DOHH2 (cell line): ENCODE data around the gene CHPT1.

ENCODE experiments used
- H3F3A ChIP-seq: fragments of 200-600 bp; sonication (generic), shearing (Covaris generic); 2 replicates; pipeline ENCODE4 v1.6.0; 2016; ENCODE audit warnings: antibody characterized with exemption, mild to moderate bottlenecking; ENCODE audit not compliant: control insufficient read depth, insufficient read depth
- H3K27ac ChIP-seq: fragments of 200-600 bp; sonication (generic); 2 replicates; pipeline ENCODE4 v1.5.1; 2014; ENCODE audit warnings: low read depth, mild to moderate bottlenecking, low read length, moderate library complexity
- H3K27me3 ChIP-seq: fragments of 200-600 bp; sonication (generic); 2 replicates; pipeline ENCODE4 v1.6.1; 2014; ENCODE audit warnings: mild to moderate bottlenecking, low read length, mixed read lengths; ENCODE audit not compliant: control insufficient read depth
- H3K36me3 ChIP-seq: fragments of 200-600 bp; sonication (generic); 2 replicates; pipeline ENCODE4 v1.6.1; 2014; ENCODE audit warnings: mild to moderate bottlenecking, low read length, moderate library complexity, mixed read lengths; ENCODE audit not compliant: control insufficient read depth
- H3K4me1 ChIP-seq: fragments of 200-600 bp; sonication (generic); 2 replicates; pipeline ENCODE4 v1.6.1; 2014; ENCODE audit warnings: mild to moderate bottlenecking, low read length, mixed read lengths; ENCODE audit not compliant: control insufficient read depth
- H3K4me2 ChIP-seq: fragments of 200-600 bp; sonication (generic); 2 replicates; pipeline ENCODE4 v1.6.0; 2014; ENCODE audit warnings: mild to moderate bottlenecking, low read length, moderate library complexity
- H3K4me3 ChIP-seq: fragments of 200-600 bp; sonication (generic); 2 replicates; pipeline ENCODE4 v1.5.1; 2014; ENCODE audit warnings: mild to moderate bottlenecking, low read length, mixed read lengths
- H3K79me2 ChIP-seq: fragments of 200-600 bp; sonication (generic); 2 replicates; pipeline ENCODE4 v1.6.1; 2014; ENCODE audit warnings: mild to moderate bottlenecking, low read length, mixed read lengths; ENCODE audit not compliant: control insufficient read depth
- H3K9me2 ChIP-seq: fragments of 200-600 bp; sonication (generic); replicated peaks from 2 replicates; pipeline ENCODE4 v1.6.1; 2014; ENCODE audit warnings: mild to moderate bottlenecking, low read length, mixed read lengths; ENCODE audit not compliant: control insufficient read depth
- H3K9me3 ChIP-seq: fragments of 200-600 bp; sonication (generic); 2 replicates; pipeline ENCODE4 v1.6.1; 2014; ENCODE audit warnings: antibody characterized with exemption, low read length, mixed read lengths; ENCODE audit not compliant: control insufficient read depth, insufficient read depth
- H4K20me1 ChIP-seq: fragments of 200-600 bp; sonication (generic); 2 replicates; pipeline ENCODE4 v1.6.0; 2014; ENCODE audit warnings: low read depth, mild to moderate bottlenecking, antibody characterized with exemption, low read length, moderate library complexity; ENCODE audit not compliant: control insufficient read depth, insufficient read depth
- EZH2phosphoT487 ChIP-seq: fragments of 200-600 bp; sonication (generic); IDR thresholded peaks from 2 replicates; pipeline ENCODE4 v1.6.1; 2017; ENCODE audit warnings: borderline replicate concordance, mild to moderate bottlenecking, antibody characterized with exemption, low read length, moderate library complexity, mixed read lengths
- TF ChIP-seq, protein P1 (sequence below): fragments of 200-600 bp; sonication (generic); IDR thresholded peaks from one replicate; pipeline ENCODE4 v1.5.1; 2014; ENCODE audit warnings: antibody characterized with exemption, mild to moderate bottlenecking, low read depth, low read length; ENCODE audit not compliant: poor library complexity, severe bottlenecking

Gene CHPT1

DNA sequence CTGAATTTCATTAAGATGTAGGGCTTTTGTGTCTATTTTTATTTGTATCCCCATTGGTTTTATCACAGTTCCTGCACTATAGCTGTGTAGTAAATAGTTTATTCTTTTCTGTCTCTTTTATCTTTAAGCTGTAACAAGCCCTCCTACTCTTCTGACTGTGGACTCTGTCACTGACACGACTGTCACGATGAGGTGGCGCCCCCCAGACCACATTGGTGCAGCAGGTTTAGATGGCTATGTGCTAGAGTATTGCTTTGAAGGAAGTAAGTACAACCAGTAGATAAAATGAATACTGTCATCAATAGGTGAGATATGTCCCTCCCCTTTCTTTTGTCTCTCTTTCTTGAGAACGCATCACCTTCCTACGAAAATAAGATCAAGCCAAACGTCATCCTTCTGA lies 34.1 kb upstream of the CHPT1 start:
- Histone ChIP-seq H3K27ac (no peak overlapping the region), H3K9me2 (no peaks in the 10 kb centered on the region), H3K4me3 (no peak overlapping the region), H4K20me1 (no peaks in the 10 kb centered on the region), H3K27me3 (no peaks in the 10 kb centered on the region), H3K4me2 (no peak overlapping the region), H3K9me3 (no peaks in the 10 kb centered on the region), H3F3A (no peaks in the 10 kb centered on the region), H3K36me3 (no peaks in the 10 kb centered on the region), H3K4me1 (no peaks in the 10 kb centered on the region), H3K79me2 (no peaks in the 10 kb centered on the region)
- TF ChIP-seq, protein P1, sequence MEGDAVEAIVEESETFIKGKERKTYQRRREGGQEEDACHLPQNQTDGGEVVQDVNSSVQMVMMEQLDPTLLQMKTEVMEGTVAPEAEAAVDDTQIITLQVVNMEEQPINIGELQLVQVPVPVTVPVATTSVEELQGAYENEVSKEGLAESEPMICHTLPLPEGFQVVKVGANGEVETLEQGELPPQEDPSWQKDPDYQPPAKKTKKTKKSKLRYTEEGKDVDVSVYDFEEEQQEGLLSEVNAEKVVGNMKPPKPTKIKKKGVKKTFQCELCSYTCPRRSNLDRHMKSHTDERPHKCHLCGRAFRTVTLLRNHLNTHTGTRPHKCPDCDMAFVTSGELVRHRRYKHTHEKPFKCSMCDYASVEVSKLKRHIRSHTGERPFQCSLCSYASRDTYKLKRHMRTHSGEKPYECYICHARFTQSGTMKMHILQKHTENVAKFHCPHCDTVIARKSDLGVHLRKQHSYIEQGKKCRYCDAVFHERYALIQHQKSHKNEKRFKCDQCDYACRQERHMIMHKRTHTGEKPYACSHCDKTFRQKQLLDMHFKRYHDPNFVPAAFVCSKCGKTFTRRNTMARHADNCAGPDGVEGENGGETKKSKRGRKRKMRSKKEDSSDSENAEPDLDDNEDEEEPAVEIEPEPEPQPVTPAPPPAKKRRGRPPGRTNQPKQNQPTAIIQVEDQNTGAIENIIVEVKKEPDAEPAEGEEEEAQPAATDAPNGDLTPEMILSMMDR, result no peak
- TF ChIP-seq EZH2phosphoT487, result no peak

DNA sequence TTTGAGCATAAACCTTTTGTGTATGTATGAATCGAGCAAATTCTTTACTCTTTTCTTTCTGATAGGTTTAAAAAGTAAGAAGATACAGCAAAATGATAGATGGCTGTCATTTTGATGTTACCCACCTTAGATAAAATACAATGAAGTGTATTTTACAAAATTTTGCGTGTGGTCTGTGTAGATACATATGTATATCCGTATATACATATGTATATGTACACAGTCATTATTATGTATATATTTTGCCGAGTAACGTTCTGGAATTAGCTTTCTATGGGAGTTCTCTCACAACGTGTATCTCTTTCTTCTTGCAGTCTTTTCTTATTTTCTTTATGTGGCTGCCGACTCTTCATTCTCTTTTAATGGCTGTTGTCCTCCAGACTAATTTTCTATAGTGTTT lies 32.4 kb upstream of the CHPT1 start:
- TF ChIP-seq EZH2phosphoT487, result no peak
- TF ChIP-seq, protein P1, result no peak
- Histone ChIP-seq H3F3A (no peaks in the 10 kb centered on the region), H3K4me1 (peaks cover 2% of the 10 kb centered on the region), H3K79me2 (no peaks in the 10 kb centered on the region), H4K20me1 (no peaks in the 10 kb centered on the region), H3K27ac (no peak overlapping the region), H3K4me2 (no peak overlapping the region), H3K9me2 (no peaks in the 10 kb centered on the region), H3K4me3 (no peak overlapping the region), H3K27me3 (no peaks in the 10 kb centered on the region), H3K9me3 (no peaks in the 10 kb centered on the region), H3K36me3 (no peaks in the 10 kb centered on the region)

DNA sequence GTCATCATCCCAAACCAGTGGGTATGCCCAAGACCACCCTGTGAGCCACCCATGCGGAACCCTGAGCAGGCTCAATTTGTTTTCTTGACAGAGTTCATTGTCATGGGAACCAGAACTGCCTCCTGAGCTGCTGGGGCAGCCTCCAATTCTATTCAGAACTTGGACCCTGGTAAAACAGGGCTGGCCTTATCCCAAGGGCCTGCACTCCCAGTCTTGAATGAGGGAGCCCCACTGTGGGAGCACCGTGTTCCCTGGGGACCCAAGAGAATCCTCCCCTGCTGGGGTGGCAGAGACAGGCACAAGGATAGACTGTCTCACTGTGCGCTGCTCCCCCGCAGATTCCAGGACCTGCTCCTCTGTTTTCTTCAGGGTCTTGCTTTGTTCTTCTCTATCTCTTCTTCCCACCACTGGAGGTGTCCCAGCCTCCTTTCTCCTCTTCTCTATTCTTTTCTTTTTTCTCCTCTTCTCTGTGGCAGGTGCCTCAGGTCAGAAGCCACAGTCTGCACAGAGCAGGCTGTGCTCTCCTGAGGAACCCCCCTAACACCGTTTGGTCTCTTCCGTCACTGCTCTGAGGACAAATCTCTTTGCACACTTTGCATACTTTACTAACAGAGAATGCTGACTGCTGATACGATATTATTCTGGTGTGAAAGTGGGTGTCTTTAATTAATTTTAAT lies 31.2 kb upstream of the CHPT1 start:
- H3K79me2 ChIP-seq, result no peaks in the 10 kb centered on the region
- no peaks in the 10 kb centered on the region for H3K27me3 ChIP-seq
- H3K4me2 ChIP-seq, result no peak overlapping the region
- no peak overlapping the region for H3K4me3 ChIP-seq
- H3K36me3 ChIP-seq, result no peaks in the 10 kb centered on the region
- no peaks in the 10 kb centered on the region for H3K9me3 ChIP-seq
- no peaks in the 10 kb centered on the region for H3F3A ChIP-seq
- H4K20me1 ChIP-seq, result no peaks in the 10 kb centered on the region
- H3K27ac ChIP-seq, result no peak overlapping the region
- H3K4me1 ChIP-seq, result peaks cover 13% of the 10 kb centered on the region
- TF ChIP-seq, protein P1, result no peak
- TF ChIP-seq EZH2phosphoT487, result no peak
- no peaks in the 10 kb centered on the region for H3K9me2 ChIP-seq
